Measurements from ENCODE around the gene CBLB. TPM values are rescaled to one million over a fixed set of nuclear protein-coding genes. Genes with fewer than 3 reads are reported as not detected.
A peak's percentile ranks its signal among the peaks of the same experiment; 100 is the strongest.

Gene CBLB
- 94.9 and 98.8 TPM in 2 replicates for total RNA-seq (2014; rRNA removed; shearing (Covaris generic); ENCODE audit: low replicate concordance)

- H3K79me2 ChIP-seq (ENCODE audit: low read length): peaks cover 55% of the 10 kb centered on the region
- peak within 1 kb of the TSS; percentile 82; the same call in 1 of the 2 replicates for H2AFZ ChIP-seq (ENCODE audit: low read length)
- H3K4me3 ChIP-seq (ENCODE audit: low read length): peak within 1 kb of the TSS; percentile 76
- peaks cover 45% of the 10 kb centered on the region for H3K4me1 ChIP-seq (ENCODE audit: low read length)
- H3K9me2 ChIP-seq (replicated peaks; ENCODE audit: insufficient read depth, low read length): no peaks in the 10 kb centered on the region
- DNase-seq: peak; percentile 96
- H3K9me3 ChIP-seq (ENCODE audit: low read length): no peaks in the 10 kb centered on the region
- H3K36me3 ChIP-seq (ENCODE audit: insufficient read depth, low read length): peaks cover 23% of the 10 kb centered on the region
- H3K27ac ChIP-seq (ENCODE audit: low read length): peak within 1 kb of the TSS; percentile 87
- H3K27me3 ChIP-seq (ENCODE audit: low read length): no peaks in the 10 kb centered on the region
- peak within 1 kb of the TSS; percentile 90 for H3K4me2 ChIP-seq (ENCODE audit: low read depth, low read length, poor library complexity, severe bottlenecking)
- no peaks in the 10 kb centered on the region for H4K20me1 ChIP-seq (ENCODE audit: insufficient read depth, low read depth, low read length)
- H3K9ac ChIP-seq (ENCODE audit: low read length): peak within 1 kb of the TSS; percentile 94
These were observed at the start of gene CBLB for GRCh38 chr3:105868742-105869530. TSS of gene CBLB (minus strand) at chr3:105869012. CDS start at chr3:105867577, 1,435 bp downstream.

- no peaks in the 10 kb centered on the region for H4K20me1 ChIP-seq (ENCODE audit: insufficient read depth, low read depth, low read length)
- H3K36me3 ChIP-seq (ENCODE audit: insufficient read depth, low read length): no peaks in the 10 kb centered on the region
- H3K4me3 ChIP-seq (ENCODE audit: low read length): no peak overlapping the region
- peaks cover 6% of the 10 kb centered on the region; the same call in 1 of the 2 replicates for H3K9me2 ChIP-seq (replicated peaks; ENCODE audit: insufficient read depth, low read length)
- no peaks in the 10 kb centered on the region for H3K9me3 ChIP-seq (ENCODE audit: low read length)
- H3K79me2 ChIP-seq (ENCODE audit: low read length): no peaks in the 10 kb centered on the region
- H3K9ac ChIP-seq (ENCODE audit: low read length): no peak overlapping the region
- no peak overlapping the region for H3K27ac ChIP-seq (ENCODE audit: low read length)
- no peaks in the 10 kb centered on the region for H3K27me3 ChIP-seq (ENCODE audit: low read length)
- H3K4me2 ChIP-seq (ENCODE audit: low read depth, low read length, poor library complexity, severe bottlenecking): no peak overlapping the region
- no peak overlapping the region for H2AFZ ChIP-seq (ENCODE audit: low read length)
- DNase-seq: no peak
- no peaks in the 10 kb centered on the region for H3K4me1 ChIP-seq (ENCODE audit: low read length)
These were observed 48.0 kb upstream of the CBLB start for GRCh38 chr3:105916767-105917166.

- H3K4me3 ChIP-seq (ENCODE audit: low read length): no peak overlapping the region
- 0 out of 2 replicates have a peak, but pooled peaks cover 6% of the 10 kb centered on the region for H3K9me2 ChIP-seq (replicated peaks; ENCODE audit: insufficient read depth, low read length)
- no peak for DNase-seq
- H3K79me2 ChIP-seq (ENCODE audit: low read length): no peaks in the 10 kb centered on the region
- no peak overlapping the region for H2AFZ ChIP-seq (ENCODE audit: low read length)
- H3K36me3 ChIP-seq (ENCODE audit: insufficient read depth, low read length): no peaks in the 10 kb centered on the region
- H3K27me3 ChIP-seq (ENCODE audit: low read length): no peaks in the 10 kb centered on the region
- no peaks in the 10 kb centered on the region for H3K4me1 ChIP-seq (ENCODE audit: low read length)
- no peaks in the 10 kb centered on the region for H3K9me3 ChIP-seq (ENCODE audit: low read length)
- no peak overlapping the region for H3K27ac ChIP-seq (ENCODE audit: low read length)
- H3K4me2 ChIP-seq (ENCODE audit: low read depth, low read length, poor library complexity, severe bottlenecking): no peak overlapping the region
- H4K20me1 ChIP-seq (ENCODE audit: insufficient read depth, low read depth, low read length): no peaks in the 10 kb centered on the region
- H3K9ac ChIP-seq (ENCODE audit: low read length): no peak overlapping the region
These were observed 46.7 kb upstream of the CBLB start for GRCh38 chr3:105915524-105915923.

GRCh38 chr3:105913616-105914015, 44.8 kb upstream of the CBLB start:
- Histone ChIP-seq H3K27me3 (ENCODE audit: low read length) (no peaks in the 10 kb centered on the region), H3K4me3 (ENCODE audit: low read length) (no peak overlapping the region), H3K79me2 (ENCODE audit: low read length) (no peaks in the 10 kb centered on the region), H3K9me2 (replicated peaks; ENCODE audit: insufficient read depth, low read length) (no peaks in the 10 kb centered on the region), H3K9ac (ENCODE audit: low read length) (no peak overlapping the region), H3K36me3 (ENCODE audit: insufficient read depth, low read length) (no peaks in the 10 kb centered on the region), H2AFZ (ENCODE audit: low read length) (no peak overlapping the region), H3K4me1 (ENCODE audit: low read length) (no peaks in the 10 kb centered on the region), H3K9me3 (ENCODE audit: low read length) (no peaks in the 10 kb centered on the region), H4K20me1 (ENCODE audit: insufficient read depth, low read depth, low read length) (no peaks in the 10 kb centered on the region), H3K4me2 (ENCODE audit: low read depth, low read length, poor library complexity, severe bottlenecking) (no peak overlapping the region), H3K27ac (ENCODE audit: low read length) (no peak overlapping the region)
- DNase-seq: no peak

- H3K4me3 ChIP-seq (ENCODE audit: low read length): no peak overlapping the region
- no peaks in the 10 kb centered on the region for H3K79me2 ChIP-seq (ENCODE audit: low read length)
- no peaks in the 10 kb centered on the region for H3K36me3 ChIP-seq (ENCODE audit: insufficient read depth, low read length)
- no peak overlapping the region for H3K9ac ChIP-seq (ENCODE audit: low read length)
- H3K9me2 ChIP-seq (replicated peaks; ENCODE audit: insufficient read depth, low read length): no peaks in the 10 kb centered on the region
- H4K20me1 ChIP-seq (ENCODE audit: insufficient read depth, low read depth, low read length): no peaks in the 10 kb centered on the region
- no peak overlapping the region for H3K4me2 ChIP-seq (ENCODE audit: low read depth, low read length, poor library complexity, severe bottlenecking)
- H3K4me1 ChIP-seq (ENCODE audit: low read length): 0 out of 2 replicates have a peak, but pooled peaks cover 1% of the 10 kb centered on the region
- DNase-seq: no peak
- H3K27ac ChIP-seq (ENCODE audit: low read length): no peak overlapping the region
- H3K9me3 ChIP-seq (ENCODE audit: low read length): no peaks in the 10 kb centered on the region
- no peak overlapping the region for H2AFZ ChIP-seq (ENCODE audit: low read length)
- H3K27me3 ChIP-seq (ENCODE audit: low read length): no peaks in the 10 kb centered on the region
These were observed 44.1 kb upstream of the CBLB start for GRCh38 chr3:105912891-105913290.

GRCh38 chr3:105911496-105911895, 42.7 kb upstream of the CBLB start:
- Histone ChIP-seq H3K9me2 (replicated peaks; ENCODE audit: insufficient read depth, low read length) (no peaks in the 10 kb centered on the region), H3K27me3 (ENCODE audit: low read length) (no peaks in the 10 kb centered on the region), H3K9me3 (ENCODE audit: low read length) (no peaks in the 10 kb centered on the region), H3K4me3 (ENCODE audit: low read length) (no peak overlapping the region), H3K4me1 (ENCODE audit: low read length) (peaks cover 6% of the 10 kb centered on the region; the same call in 1 of the 2 replicates), H3K9ac (ENCODE audit: low read length) (no peak overlapping the region), H2AFZ (ENCODE audit: low read length) (no peak overlapping the region), H3K36me3 (ENCODE audit: insufficient read depth, low read length) (no peaks in the 10 kb centered on the region), H3K4me2 (ENCODE audit: low read depth, low read length, poor library complexity, severe bottlenecking) (no peak overlapping the region), H3K79me2 (ENCODE audit: low read length) (no peaks in the 10 kb centered on the region), H3K27ac (ENCODE audit: low read length) (no peak overlapping the region), H4K20me1 (ENCODE audit: insufficient read depth, low read depth, low read length) (no peaks in the 10 kb centered on the region)
- no peak for DNase-seq

GRCh38 chr3:105907777-105908176, 39.0 kb upstream of the CBLB start:
- Histone ChIP-seq H3K79me2 (ENCODE audit: low read length) (no peaks in the 10 kb centered on the region), H3K9me3 (ENCODE audit: low read length) (no peaks in the 10 kb centered on the region), H2AFZ (ENCODE audit: low read length) (peak overlapping the region; percentile 21; the same call in 1 of the 2 replicates), H4K20me1 (ENCODE audit: insufficient read depth, low read depth, low read length) (no peaks in the 10 kb centered on the region), H3K4me3 (ENCODE audit: low read length) (no peak overlapping the region), H3K27me3 (ENCODE audit: low read length) (no peaks in the 10 kb centered on the region), H3K36me3 (ENCODE audit: insufficient read depth, low read length) (no peaks in the 10 kb centered on the region), H3K9ac (ENCODE audit: low read length) (no peak overlapping the region), H3K4me1 (ENCODE audit: low read length) (peaks cover 6% of the 10 kb centered on the region; the same call in 1 of the 2 replicates), H3K4me2 (ENCODE audit: low read depth, low read length, poor library complexity, severe bottlenecking) (no peak overlapping the region), H3K9me2 (replicated peaks; ENCODE audit: insufficient read depth, low read length) (no peaks in the 10 kb centered on the region), H3K27ac (ENCODE audit: low read length) (no peak overlapping the region)
- DNase-seq: peak; percentile 47

- H2AFZ ChIP-seq (ENCODE audit: low read length): no peak overlapping the region
These were observed 38.0 kb upstream of the CBLB start for GRCh38 chr3:105906836-105907235.

More at GRCh38 chr3:105906836-105907235, 38.0 kb upstream of the CBLB start:
- Histone ChIP-seq H3K9me3 (ENCODE audit: low read length) (no peaks in the 10 kb centered on the region), H3K4me2 (ENCODE audit: low read depth, low read length, poor library complexity, severe bottlenecking) (no peak overlapping the region), H3K36me3 (ENCODE audit: insufficient read depth, low read length) (no peaks in the 10 kb centered on the region), H4K20me1 (ENCODE audit: insufficient read depth, low read depth, low read length) (no peaks in the 10 kb centered on the region), H3K4me1 (ENCODE audit: low read length) (peaks cover 6% of the 10 kb centered on the region; the same call in 1 of the 2 replicates), H3K9me2 (replicated peaks; ENCODE audit: insufficient read depth, low read length) (no peaks in the 10 kb centered on the region), H3K79me2 (ENCODE audit: low read length) (no peaks in the 10 kb centered on the region), H3K9ac (ENCODE audit: low read length) (no peak overlapping the region), H3K4me3 (ENCODE audit: low read length) (no peak overlapping the region), H3K27ac (ENCODE audit: low read length) (no peak overlapping the region), H3K27me3 (ENCODE audit: low read length) (no peaks in the 10 kb centered on the region)
- no peak for DNase-seq
